HepG2 (cell line): Measurements from ENCODE around the gene EPB41L5. TPM values are rescaled to one million over a fixed set of nuclear protein-coding genes. Genes with fewer than 3 reads are reported as not detected.

Source experiments
- AHR ChIP-seq: IDR thresholded peaks from 2 replicates; pipeline ENCODE4 v1.6.1; 2018; ENCODE audit warnings: missing genetic modification reagents, missing compliant biosample characterization
- ATF4 ChIP-seq, 2 experiments: fragments of 450-650 bp in 1 of 2; sonication (generic) in 1 of 2; formaldehyde crosslinking; IDR thresholded peaks; 2 replicates each; pipeline versions ENCODE4 v1.5.0 to v1.8.0; 2020 to 2022; ENCODE audit warnings: mild to moderate bottlenecking in 1 of 2, missing genetic modification reagents in 1 of 2
- BRCA1 ChIP-seq: sonication (generic); formaldehyde crosslinking; IDR thresholded peaks from 2 replicates; pipeline ENCODE4 v1.4.0; 2020; ENCODE audit warnings: missing genetic modification reagents
- FOXA3 ChIP-seq: IDR thresholded peaks from 2 replicates; pipeline ENCODE4 v1.6.1; 2016; ENCODE audit warnings: missing genetic modification reagents, missing compliant biosample characterization
- HMGXB4 ChIP-seq, 2 experiments: sonication (generic) in 1 of 2; formaldehyde crosslinking in 1 of 2; IDR thresholded peaks; 2 replicates each; pipeline versions ENCODE4 v1.4.0 to v1.6.1; 2018 to 2020; ENCODE audit warnings: missing genetic modification reagents in 2 of 2, borderline replicate concordance in 1 of 2, low read depth in 1 of 2, mild to moderate bottlenecking in 1 of 2, missing biosample characterization in 1 of 2
- JUNB ChIP-seq: sonication (generic); formaldehyde crosslinking; IDR thresholded peaks from 2 replicates; pipeline ENCODE4 v1.8.0; 2022; ENCODE audit warnings: missing genetic modification reagents, mild to moderate bottlenecking, borderline replicate concordance
- KDM1A ChIP-seq: IDR thresholded peaks from 2 replicates; pipeline ENCODE4 v1.6.1; 2016; ENCODE audit warnings: missing compliant biosample characterization
- KDM6A ChIP-seq: IDR thresholded peaks from 2 replicates; pipeline ENCODE4 v1.6.1; 2016; ENCODE audit warnings: low read depth
- KMT2A ChIP-seq: sonication (generic); formaldehyde crosslinking; IDR thresholded peaks from 2 replicates; pipeline ENCODE4 v1.4.0; 2020; ENCODE audit warnings: missing genetic modification reagents
- NR2C2 ChIP-seq: sonication (generic); formaldehyde crosslinking; IDR thresholded peaks from 2 replicates; pipeline ENCODE4 v1.4.0; 2020; ENCODE audit warnings: missing genetic modification reagents, mild to moderate bottlenecking, moderate library complexity, borderline replicate concordance
- NR2F6 ChIP-seq, 2 experiments: IDR thresholded peaks; 2 replicates each; pipeline ENCODE4 v1.6.1; 2016; ENCODE audit warnings: antibody characterized with exemption in 1 of 2, mild to moderate bottlenecking in 1 of 2
- PRDM10 ChIP-seq: sonication (generic); formaldehyde crosslinking; IDR thresholded peaks from 2 replicates; pipeline ENCODE4 v1.4.0; 2020; ENCODE audit warnings: low read depth, missing genetic modification reagents
- SAFB2 ChIP-seq: sonication (generic); formaldehyde crosslinking; IDR thresholded peaks from 2 replicates; pipeline ENCODE4 v1.5.1; 2020; ENCODE audit warnings: missing genetic modification reagents, low read depth, mild to moderate bottlenecking, borderline replicate concordance
- ZFYVE20 ChIP-seq: sonication (generic); formaldehyde crosslinking; IDR thresholded peaks from 2 replicates; pipeline ENCODE4 v1.8.0; 2023; ENCODE audit warnings: low read depth, mild to moderate bottlenecking, moderate library complexity, missing genetic modification reagents, borderline replicate concordance
- ZHX1 ChIP-seq: sonication (generic); formaldehyde crosslinking; IDR thresholded peaks from 2 replicates; pipeline ENCODE4 v1.8.1; 2022; ENCODE audit warnings: low read depth, mild to moderate bottlenecking, missing genetic modification reagents
- ZNF12 ChIP-seq: sonication (generic); formaldehyde crosslinking; IDR thresholded peaks from 2 replicates; pipeline ENCODE4 v1.5.0; 2020; ENCODE audit warnings: missing genetic modification reagents
- ZNF251 ChIP-seq: sonication (generic); formaldehyde crosslinking; IDR thresholded peaks from 2 replicates; pipeline ENCODE4 v1.9.0; 2021; ENCODE audit warnings: mild to moderate bottlenecking, missing genetic modification reagents
- ZNF256 ChIP-seq: sonication (generic); formaldehyde crosslinking; conservative IDR thresholded peaks from 2 replicates; pipeline ENCODE4 v1.4.0; 2020; ENCODE audit warnings: missing genetic modification reagents
- ZNF607 ChIP-seq: sonication (generic); formaldehyde crosslinking; IDR thresholded peaks from 2 replicates; pipeline ENCODE4 v1.5.1; 2020; ENCODE audit warnings: missing genetic modification reagents, mild to moderate bottlenecking, borderline replicate concordance
- polyA plus RNA-seq, 8 experiments: library from polyadenylated mRNA; depleted of rRNA in 3 of 8; stranded (reverse) in 7 of 8; unstranded in 1 of 8; fragments of >200 nt; fragmentation: Illumina TruSeq in 4 of 8; extraction: Trizol in 4 of 8; gene quantifications; 2 replicates each; pipeline versions ENCODE4 v1.2.1 to v1.2.3, GENCODE V29; 2011 to 2016; ENCODE audit warnings: low read depth in 4 of 8, missing spikeins in 1 of 8, mixed read lengths in 1 of 8; ENCODE audit not compliant: insufficient read depth in 1 of 8
- total RNA-seq, 5 experiments: library from RNA; depleted of rRNA; stranded (reverse); fragments of >200 nt; fragmentation: Illumina TruSeq; extraction: Trizol; gene quantifications; 2 replicates each; pipeline ENCODE4 v1.2.3, GENCODE V29; 2016; ENCODE audit warnings: low read depth in 1 of 5

Gene EPB41L5
- total and polyA plus RNA-seq, 2 of the 13 experiments (the other 11 are each of a cell fraction or from before 2014, with no cell fraction given): 40.5 to 47.5 TPM

- TF ChIP-seq PRDM10 (CRISPR knock-in tag) (no peak), ZNF251 (CRISPR knock-in tag) (no peak), NR2F6 (IDR thresholded peaks at IDR 0.05) (peak; percentile 70), NR2F6 (CRISPR knock-in tag; IDR thresholded peaks at IDR 0.05) (peak; percentile 75), ATF4 (CRISPR knock-in tag; IDR thresholded peaks at IDR 0.05) (peak in 1 of 2 experiments; percentile 89; a peak in 2 of 4 replicates), KDM6A (peak; percentile 96), JUNB (CRISPR knock-in tag) (no peak), BRCA1 (CRISPR knock-in tag) (0 out of 2 replicates have a peak, but pooled peaks have one; percentile 44), ZNF256 (CRISPR knock-in tag) (0 out of 2 replicates have a peak, but pooled peaks have one; percentile 20), AHR (no peak), ZNF607 (no peak), SAFB2 (CRISPR knock-in tag) (no peak; the same call in 1 of the 2 replicates), ZHX1 (CRISPR knock-in tag) (peak; percentile 67; the same call in 1 of the 2 replicates), ZFYVE20 (CRISPR knock-in tag) (no peak), ZNF12 (0 out of 2 replicates have a peak, but pooled peaks have one; percentile 61), HMGXB4 (CRISPR knock-in tag; IDR thresholded peaks at IDR 0.05; ENCODE audit: borderline replicate concordance in 1 of 2, low read depth in 1 of 2) (peak; percentile 29 to 31; a peak in 1 of 4 replicates), NR2C2 (CRISPR knock-in tag) (no peak), KMT2A (CRISPR knock-in tag) (peak; percentile 89), KDM1A (CRISPR knock-in tag) (0 out of 2 replicates have a peak, but pooled peaks have one; percentile 63), FOXA3 (peak; percentile 100)
Measured at GRCh38 chr2:120066800-120067547, 54.1 kb downstream of the EPB41L5 start (continued).
